GM12801 (cell line): Measurements from ENCODE around the gene OSBPL2.

ENCODE experiments used
- TF ChIP-seq, protein P1 (sequence below): IDR thresholded peaks from one replicate; pipeline ENCODE4 v1.5.1; 2011; ENCODE audit warnings: control low read depth; ENCODE audit not compliant: insufficient read length; ENCODE audit errors: extremely low read depth

OSBPL2 gene

DNA sequence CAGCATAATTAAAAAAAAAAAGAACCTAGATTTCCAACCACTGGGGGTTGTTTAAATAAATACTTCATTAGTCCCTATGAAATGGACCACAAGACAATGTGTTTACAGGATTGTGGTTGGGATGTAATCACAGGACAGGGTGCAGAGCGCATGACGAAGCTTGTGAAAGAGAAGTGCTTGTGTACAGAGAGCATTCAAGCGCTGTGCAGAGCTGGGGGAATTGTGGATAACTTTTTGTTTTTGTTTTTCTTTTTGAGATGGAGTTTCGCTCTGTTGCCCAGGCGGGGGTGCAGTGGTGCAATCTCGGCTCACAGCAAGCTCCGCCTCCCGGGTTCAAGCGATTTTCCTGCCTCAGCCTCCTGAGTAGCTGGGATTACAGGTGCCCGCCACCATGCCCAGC, 106.5 kb downstream of the OSBPL2 start:
- TF ChIP-seq, protein P1, sequence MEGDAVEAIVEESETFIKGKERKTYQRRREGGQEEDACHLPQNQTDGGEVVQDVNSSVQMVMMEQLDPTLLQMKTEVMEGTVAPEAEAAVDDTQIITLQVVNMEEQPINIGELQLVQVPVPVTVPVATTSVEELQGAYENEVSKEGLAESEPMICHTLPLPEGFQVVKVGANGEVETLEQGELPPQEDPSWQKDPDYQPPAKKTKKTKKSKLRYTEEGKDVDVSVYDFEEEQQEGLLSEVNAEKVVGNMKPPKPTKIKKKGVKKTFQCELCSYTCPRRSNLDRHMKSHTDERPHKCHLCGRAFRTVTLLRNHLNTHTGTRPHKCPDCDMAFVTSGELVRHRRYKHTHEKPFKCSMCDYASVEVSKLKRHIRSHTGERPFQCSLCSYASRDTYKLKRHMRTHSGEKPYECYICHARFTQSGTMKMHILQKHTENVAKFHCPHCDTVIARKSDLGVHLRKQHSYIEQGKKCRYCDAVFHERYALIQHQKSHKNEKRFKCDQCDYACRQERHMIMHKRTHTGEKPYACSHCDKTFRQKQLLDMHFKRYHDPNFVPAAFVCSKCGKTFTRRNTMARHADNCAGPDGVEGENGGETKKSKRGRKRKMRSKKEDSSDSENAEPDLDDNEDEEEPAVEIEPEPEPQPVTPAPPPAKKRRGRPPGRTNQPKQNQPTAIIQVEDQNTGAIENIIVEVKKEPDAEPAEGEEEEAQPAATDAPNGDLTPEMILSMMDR, result no peak
